BE2C (cell line): Measurements from ENCODE around the gene GSTO1.
"Not testable (repeated sequence)": the region's sequence is repeated elsewhere in the genome, so short reads cannot be mapped to it uniquely, and the experiment has no call there.

Experiments used
- DNase-seq: peaks from one replicate; pipeline ENCODE4 v3.0.0-alpha.2; 2020
- H3K27me3 ChIP-seq: fragments of 250-450 bp; sonication (Bioruptor Pico); 2 replicates; pipeline ENCODE4 v1.5.1; 2020; ENCODE audit warnings: mild to moderate bottlenecking
- H3K36me3 ChIP-seq: fragments of 250-450 bp; sonication (Bioruptor Pico); 2 replicates; pipeline ENCODE4 v1.5.1; 2020; ENCODE audit warnings: mild to moderate bottlenecking
- H3K4me1 ChIP-seq: fragments of 250-450 bp; sonication (Bioruptor Pico); 2 replicates; pipeline ENCODE4 v1.5.1; 2020
- H3K4me3 ChIP-seq: 2 replicates; pipeline ENCODE4 v1.5.1; 2011; ENCODE audit warnings: low read depth, low read length
- H3K9me3 ChIP-seq: fragments of 250-450 bp; sonication (Bioruptor Pico); 2 replicates; pipeline ENCODE4 v1.5.1; 2020
- TF ChIP-seq, protein P1 (sequence below): IDR thresholded peaks from 2 replicates; pipeline ENCODE4 v1.5.1; 2012; ENCODE audit warnings: mild to moderate bottlenecking, low read depth, low read length

The GSTO1 gene

DNA sequence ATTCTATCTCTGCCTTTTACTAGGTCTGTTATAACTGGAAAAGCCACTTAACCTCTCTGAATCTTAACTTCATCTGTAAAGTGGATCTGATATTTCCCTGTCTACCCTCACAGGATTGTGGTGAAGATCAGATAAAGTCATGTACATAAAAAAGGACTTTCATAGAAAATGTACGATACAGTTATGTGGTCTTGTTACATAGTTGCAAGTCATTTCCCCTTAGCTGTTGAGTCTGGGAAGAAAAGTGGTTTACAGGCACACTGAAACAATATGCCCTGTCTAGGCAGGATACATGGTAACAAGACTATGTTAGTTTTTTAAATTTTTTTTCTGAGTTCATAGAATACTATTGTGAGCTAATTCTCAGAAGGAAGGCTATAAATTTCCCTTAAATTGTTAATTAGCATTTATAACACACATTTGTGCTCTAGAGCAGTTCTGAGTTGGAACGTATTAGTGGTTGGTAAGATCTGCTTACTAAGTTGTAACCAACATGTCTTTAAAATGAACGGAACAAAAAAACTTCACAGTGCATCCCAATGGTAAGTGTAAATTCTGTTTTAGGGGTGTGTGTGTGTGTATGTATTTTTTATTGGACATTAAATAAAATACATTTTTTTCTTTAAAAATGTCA, 7.1 kb upstream of the GSTO1 start:
- H3K9me3 ChIP-seq = no peaks in the 10 kb centered on the region
- H3K4me3 ChIP-seq = no peak overlapping the region
- DNase-seq = no peak
- no peaks in the 10 kb centered on the region; the same call in 1 of the 2 replicates for H3K27me3 ChIP-seq
- no peaks in the 10 kb centered on the region for H3K36me3 ChIP-seq
- no peaks in the 10 kb centered on the region for H3K4me1 ChIP-seq
- TF ChIP-seq, protein P1, sequence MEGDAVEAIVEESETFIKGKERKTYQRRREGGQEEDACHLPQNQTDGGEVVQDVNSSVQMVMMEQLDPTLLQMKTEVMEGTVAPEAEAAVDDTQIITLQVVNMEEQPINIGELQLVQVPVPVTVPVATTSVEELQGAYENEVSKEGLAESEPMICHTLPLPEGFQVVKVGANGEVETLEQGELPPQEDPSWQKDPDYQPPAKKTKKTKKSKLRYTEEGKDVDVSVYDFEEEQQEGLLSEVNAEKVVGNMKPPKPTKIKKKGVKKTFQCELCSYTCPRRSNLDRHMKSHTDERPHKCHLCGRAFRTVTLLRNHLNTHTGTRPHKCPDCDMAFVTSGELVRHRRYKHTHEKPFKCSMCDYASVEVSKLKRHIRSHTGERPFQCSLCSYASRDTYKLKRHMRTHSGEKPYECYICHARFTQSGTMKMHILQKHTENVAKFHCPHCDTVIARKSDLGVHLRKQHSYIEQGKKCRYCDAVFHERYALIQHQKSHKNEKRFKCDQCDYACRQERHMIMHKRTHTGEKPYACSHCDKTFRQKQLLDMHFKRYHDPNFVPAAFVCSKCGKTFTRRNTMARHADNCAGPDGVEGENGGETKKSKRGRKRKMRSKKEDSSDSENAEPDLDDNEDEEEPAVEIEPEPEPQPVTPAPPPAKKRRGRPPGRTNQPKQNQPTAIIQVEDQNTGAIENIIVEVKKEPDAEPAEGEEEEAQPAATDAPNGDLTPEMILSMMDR = no peak

DNA sequence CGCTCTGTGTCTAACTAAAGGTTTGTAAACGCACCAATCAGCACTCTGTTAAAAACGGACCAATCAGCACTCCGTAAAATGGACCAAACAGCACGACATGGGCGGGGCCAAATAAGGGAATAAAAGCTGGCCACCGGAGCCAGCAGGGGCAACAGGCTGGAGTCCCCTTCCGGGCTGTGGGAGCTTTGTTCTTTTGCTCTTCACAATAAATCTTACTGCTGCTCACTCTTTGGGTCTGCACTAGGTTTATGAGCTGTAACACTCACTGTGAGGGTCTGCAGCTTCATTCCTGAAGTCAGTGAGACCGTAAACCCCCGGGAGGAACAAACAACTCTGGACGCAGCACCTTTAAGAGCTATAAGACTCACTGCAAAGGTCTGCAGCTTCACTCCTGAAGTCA, 5.8 kb upstream of the GSTO1 start:
- not testable (repeated sequence) for DNase-seq, H3K4me3 ChIP-seq, H3K9me3 ChIP-seq, H3K36me3 ChIP-seq, H3K4me1 ChIP-seq, H3K27me3 ChIP-seq

DNA sequence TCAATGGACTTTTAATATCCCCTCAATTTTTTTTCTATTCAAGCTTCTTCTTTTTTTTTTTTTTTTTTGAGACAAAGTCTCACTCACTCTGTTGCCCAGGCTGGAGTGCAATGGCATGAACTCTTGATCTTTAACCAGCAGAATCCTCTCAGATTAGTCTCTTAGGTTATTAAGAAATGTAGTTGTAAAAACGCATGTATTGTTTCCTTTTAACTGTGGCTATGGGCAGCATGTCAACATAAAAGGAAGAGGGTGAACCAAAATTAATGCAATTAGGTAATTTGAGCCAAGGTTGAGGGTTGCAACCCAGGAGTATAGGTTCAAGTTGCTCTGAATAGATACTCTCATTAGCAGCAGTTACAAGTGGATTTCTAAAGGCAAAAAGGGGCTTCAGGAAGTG, 4.3 kb upstream of the GSTO1 start:
- Histone ChIP-seq H3K27me3 (no peaks in the 10 kb centered on the region; the same call in 1 of the 2 replicates), H3K4me1 (peaks cover 8% of the 10 kb centered on the region), H3K9me3 (no peaks in the 10 kb centered on the region), H3K4me3 (no peak overlapping the region), H3K36me3 (no peaks in the 10 kb centered on the region)
- DNase-seq = no peak
- TF ChIP-seq, protein P1 = no peak

DNA sequence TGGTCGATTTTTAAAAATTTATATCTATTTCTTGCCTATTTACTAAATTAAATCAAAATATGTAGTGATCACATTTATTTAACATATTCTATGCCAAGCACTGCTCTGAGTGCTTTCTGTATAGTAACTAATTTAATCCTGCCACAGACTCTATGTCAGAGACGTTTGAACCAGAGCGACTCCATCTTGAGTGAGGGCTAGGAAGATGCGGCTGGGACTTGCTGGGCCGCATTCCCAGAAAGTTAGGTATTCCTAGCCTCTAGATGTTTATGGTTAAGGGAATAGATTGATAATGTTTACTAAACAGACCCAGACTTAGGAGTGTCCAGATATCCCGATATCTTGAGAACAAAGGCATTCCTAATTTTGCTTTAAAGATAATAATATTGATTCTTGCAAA, 3.2 kb upstream of the GSTO1 start:
- Histone ChIP-seq H3K4me3 (no peak overlapping the region), H3K9me3 (no peaks in the 10 kb centered on the region), H3K4me1 (peaks cover 8% of the 10 kb centered on the region), H3K36me3 (no peaks in the 10 kb centered on the region), H3K27me3 (no peaks in the 10 kb centered on the region; the same call in 1 of the 2 replicates)
- TF ChIP-seq, protein P1 = no peak
- DNase-seq = no peak

DNA sequence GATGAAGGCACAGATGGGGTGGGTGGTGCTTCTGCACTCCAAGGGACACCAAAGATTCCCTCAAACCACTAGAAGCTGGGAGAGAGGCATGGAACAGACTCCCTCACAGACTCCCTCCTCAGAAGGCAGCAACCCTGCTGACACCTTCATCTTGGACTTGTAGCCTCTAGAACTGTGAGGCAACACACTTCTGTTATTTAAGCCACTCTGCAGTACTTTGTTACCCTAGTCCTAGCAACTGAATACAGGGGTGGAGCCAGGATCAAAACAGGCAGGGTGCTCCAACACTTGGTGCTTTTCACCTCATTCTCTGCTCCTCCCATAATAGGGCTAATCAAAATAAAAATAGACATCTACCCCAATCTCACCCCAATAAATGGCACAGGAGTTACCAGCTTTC, 2.3 kb upstream of the GSTO1 start:
- H3K36me3 ChIP-seq = no peaks in the 10 kb centered on the region
- DNase-seq = no peak
- peaks cover 8% of the 10 kb centered on the region for H3K4me1 ChIP-seq
- H3K4me3 ChIP-seq = no peak overlapping the region
- no peaks in the 10 kb centered on the region for H3K9me3 ChIP-seq
- TF ChIP-seq, protein P1 = no peak
- no peaks in the 10 kb centered on the region; the same call in 1 of the 2 replicates for H3K27me3 ChIP-seq

DNA sequence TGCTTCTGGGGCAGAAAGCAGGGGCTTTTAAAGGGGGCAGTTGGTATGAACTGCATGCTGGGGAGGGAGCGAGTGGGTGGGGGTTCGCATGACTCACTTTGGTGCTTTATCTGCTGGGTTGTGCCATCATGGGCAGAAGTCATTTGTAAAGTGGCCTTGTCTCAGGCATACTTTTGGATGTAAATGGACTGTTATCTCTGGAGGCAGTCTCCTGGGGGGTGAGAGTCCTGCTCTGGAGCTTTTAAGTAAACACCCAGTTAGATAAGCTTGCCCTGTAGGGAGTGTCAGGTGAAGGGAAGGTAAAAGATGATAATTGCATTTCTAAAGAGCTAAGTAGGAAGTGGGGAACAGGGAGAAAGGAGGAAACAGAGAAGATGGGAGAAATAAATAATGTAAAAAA, 1.6 kb upstream of the GSTO1 start:
- Histone ChIP-seq H3K4me3 (no peak overlapping the region), H3K9me3 (no peaks in the 10 kb centered on the region), H3K4me1 (peaks cover 8% of the 10 kb centered on the region), H3K27me3 (no peaks in the 10 kb centered on the region), H3K36me3 (peaks cover 6% of the 10 kb centered on the region)
- DNase-seq = peak; percentile 7
- TF ChIP-seq, protein P1 = no peak
